GM18873 (cell line): ENCODE measurements around the gene FMNL1.

ENCODE experiments used
- ATAC-seq: cut with Tn5 transposase; IDR thresholded peaks from one replicate; pipeline ENCODE4 v1.9.1; 2021; ENCODE audit warnings: mild to moderate bottlenecking, moderate library complexity, moderate number of reproducible peaks; ENCODE audit not compliant: unreplicated experiment, low FRiP score

FMNL1 gene

GRCh38 chr17:45277216-45277849, 55.6 kb downstream of the FMNL1 start:
- no peak for ATAC-seq

GRCh38 chr17:45277992-45278391, 56.3 kb downstream of the FMNL1 start:
- ATAC-seq: no peak

GRCh38 chr17:45279898-45280297, 58.2 kb downstream of the FMNL1 start:
- no peak for ATAC-seq

GRCh38 chr17:45282683-45283644, 61.3 kb downstream of the FMNL1 start:
- no peak for ATAC-seq

- ATAC-seq: no peak
Measured at GRCh38 chr17:45283711-45284110, 62.0 kb downstream of the FMNL1 start.

- no peak for ATAC-seq
Measured at GRCh38 chr17:45284176-45285140, 62.8 kb downstream of the FMNL1 start.

GRCh38 chr17:45286286-45286685, 64.6 kb downstream of the FMNL1 start:
- ATAC-seq: no peak

- no peak for ATAC-seq
Measured at GRCh38 chr17:45287526-45288500, 66.1 kb downstream of the FMNL1 start.

- no peak for ATAC-seq
Measured at GRCh38 chr17:45288825-45289224, 67.1 kb downstream of the FMNL1 start.

GRCh38 chr17:45289301-45290268, 67.9 kb downstream of the FMNL1 start:
- no peak for ATAC-seq

- no peak for ATAC-seq
Measured at GRCh38 chr17:45290269-45290765, 68.6 kb downstream of the FMNL1 start.

GRCh38 chr17:45291171-45291805, 69.6 kb downstream of the FMNL1 start:
- ATAC-seq: no peak

- ATAC-seq: no peak
Measured at GRCh38 chr17:45292696-45293412, 71.2 kb downstream of the FMNL1 start.

- ATAC-seq: no peak
Measured at GRCh38 chr17:45293413-45294211, 71.9 kb downstream of the FMNL1 start.

- no peak for ATAC-seq
Measured at GRCh38 chr17:45294506-45294905, 72.8 kb downstream of the FMNL1 start.
